Umbilical cord (tissue), 2 donors: ENCODE data around the gene CNTRL. TPM values are rescaled to one million over a fixed set of nuclear protein-coding genes. Genes with fewer than 3 reads are reported as not detected.
"Not testable (repeated sequence)": the region's sequence is repeated elsewhere in the genome, so short reads cannot be mapped to it uniquely, and the experiment has no call there.

Source experiments
- DNase-seq: peaks from one replicate; pipeline ENCODE4 v3.0.0-alpha.2; 2015; ENCODE audit warnings: low spot score
- total RNA-seq: library from RNA; depleted of rRNA; stranded (reverse); fragments of >200 nt; gene quantifications from one replicate; pipeline ENCODE4 v1.2.3, GENCODE V29; 2014; ENCODE audit warnings: low replicate concordance; ENCODE audit not compliant: insufficient read depth

CNTRL gene
- total RNA-seq, 1 donor from 2014 or later: 15.9 TPM

GRCh38 chr9:121125590-121125989 is 50.8 kb downstream of the CNTRL start:
- no peak for DNase-seq

GRCh38 chr9:121129384-121129783 is 54.6 kb downstream of the CNTRL start:
- DNase-seq: not testable (repeated sequence)

- DNase-seq: no peak
Observed at GRCh38 chr9:121133104-121133816, 58.5 kb downstream of the CNTRL start.

- DNase-seq: no peak
Observed at GRCh38 chr9:121135642-121136041, 60.9 kb downstream of the CNTRL start.

GRCh38 chr9:121138561-121138960 is 63.8 kb downstream of the CNTRL start:
- DNase-seq: no peak

- DNase-seq: no peak
Observed at GRCh38 chr9:121138973-121139372, 64.2 kb downstream of the CNTRL start.

- DNase-seq: no peak
Observed at GRCh38 chr9:121140162-121140561, 65.4 kb downstream of the CNTRL start.

GRCh38 chr9:121141306-121141705 is 66.6 kb downstream of the CNTRL start:
- DNase-seq: no peak

- DNase-seq: no peak
Observed at GRCh38 chr9:121141706-121142105, 67.0 kb downstream of the CNTRL start.

GRCh38 chr9:121143771-121144170 is 69.0 kb downstream of the CNTRL start:
- DNase-seq: no peak

- no peak for DNase-seq
Observed at GRCh38 chr9:121144482-121144881, 69.7 kb downstream of the CNTRL start.

GRCh38 chr9:121150188-121150587 is 75.4 kb downstream of the CNTRL start:
- no peak for DNase-seq

- DNase-seq: no peak
Observed at GRCh38 chr9:121153642-121154041, 78.9 kb downstream of the CNTRL start.

GRCh38 chr9:121154782-121155181 is 80.0 kb downstream of the CNTRL start:
- no peak for DNase-seq

GRCh38 chr9:121156263-121156731 is 81.5 kb downstream of the CNTRL start:
- no peak for DNase-seq

- DNase-seq: no peak
Observed at GRCh38 chr9:121157939-121158338, 83.2 kb downstream of the CNTRL start.

- no peak for DNase-seq
Observed at GRCh38 chr9:121160025-121160424, 85.3 kb downstream of the CNTRL start.

- no peak for DNase-seq
Observed at GRCh38 chr9:121168052-121168451, 93.3 kb downstream of the CNTRL start.

GRCh38 chr9:121169094-121169601 is 94.4 kb downstream of the CNTRL start:
- DNase-seq: no peak

GRCh38 chr9:121171236-121171635 is 96.5 kb downstream of the CNTRL start:
- no peak for DNase-seq

GRCh38 chr9:121172726-121173487 is 98.2 kb downstream of the CNTRL start:
- DNase-seq: no peak

GRCh38 chr9:121173501-121173900 is 98.7 kb downstream of the CNTRL start:
- no peak for DNase-seq
